WTC11 (cell line): ENCODE measurements around the gene SLC49A3. TPM values are rescaled to one million over a fixed set of nuclear protein-coding genes. Genes with fewer than 3 reads are reported as not detected.

Source experiments
- NR2C2 ChIP-seq: sonication (generic); formaldehyde crosslinking; IDR thresholded peaks from 2 replicates; pipeline ENCODE4 v1.8.0; 2022; ENCODE audit warnings: mild to moderate bottlenecking, missing genetic modification reagents
- total RNA-seq: library from RNA; stranded (reverse); gene quantifications from 3 replicates; pipeline ENCODE4 v1.2.3, GENCODE V29; 2021
- TF ChIP-seq, protein P1 (sequence below): fragments of 250-450 bp; sonication (Bioruptor Pico); IDR thresholded peaks from 2 replicates; pipeline ENCODE4 v2.1.2; 2022; ENCODE audit warnings: mild to moderate bottlenecking, moderate library complexity
- TF ChIP-seq, protein P2 (sequence below): sonication (generic); formaldehyde crosslinking; IDR thresholded peaks from 2 replicates; pipeline ENCODE4 v1.8.1; 2023; ENCODE audit warnings: mild to moderate bottlenecking, missing genetic modification reagents
- TF ChIP-seq, protein P3 (sequence below): sonication (generic); formaldehyde crosslinking; IDR thresholded peaks from 2 replicates; pipeline ENCODE4 v1.8.0; 2023; ENCODE audit warnings: missing genetic modification reagents, mild to moderate bottlenecking, borderline replicate concordance
- TF ChIP-seq, protein P4 (sequence below): sonication (generic); formaldehyde crosslinking; IDR thresholded peaks from 2 replicates; pipeline ENCODE4 v1.8.0; 2023; ENCODE audit warnings: mild to moderate bottlenecking, missing genetic modification reagents
- TF ChIP-seq, protein P5 (sequence below): sonication (generic); formaldehyde crosslinking; IDR thresholded peaks from 2 replicates; pipeline ENCODE4 v1.8.0; 2022; ENCODE audit warnings: missing genetic modification reagents
- TF ChIP-seq, protein P6 (sequence below): sonication (generic); formaldehyde crosslinking; IDR thresholded peaks from 2 replicates; pipeline ENCODE4 v1.8.0; 2022; ENCODE audit warnings: mild to moderate bottlenecking, missing genetic modification reagents
- TF ChIP-seq, protein P7 (sequence below): fragments of 250-450 bp; sonication (Bioruptor Pico); IDR thresholded peaks from 2 replicates; pipeline ENCODE4 v1.8.0; 2021; ENCODE audit warnings: mild to moderate bottlenecking
- TF ChIP-seq, protein P8 (sequence below): fragments of 250-450 bp; sonication (Bioruptor Pico); IDR thresholded peaks from 2 replicates; pipeline ENCODE4 v1.9.0; 2021; ENCODE audit warnings: moderate library complexity, mild to moderate bottlenecking, inconsistent platforms, borderline replicate concordance

SLC49A3 gene
- total RNA-seq, 1 experiment from 2014 or later = 5.8 TPM

DNA sequence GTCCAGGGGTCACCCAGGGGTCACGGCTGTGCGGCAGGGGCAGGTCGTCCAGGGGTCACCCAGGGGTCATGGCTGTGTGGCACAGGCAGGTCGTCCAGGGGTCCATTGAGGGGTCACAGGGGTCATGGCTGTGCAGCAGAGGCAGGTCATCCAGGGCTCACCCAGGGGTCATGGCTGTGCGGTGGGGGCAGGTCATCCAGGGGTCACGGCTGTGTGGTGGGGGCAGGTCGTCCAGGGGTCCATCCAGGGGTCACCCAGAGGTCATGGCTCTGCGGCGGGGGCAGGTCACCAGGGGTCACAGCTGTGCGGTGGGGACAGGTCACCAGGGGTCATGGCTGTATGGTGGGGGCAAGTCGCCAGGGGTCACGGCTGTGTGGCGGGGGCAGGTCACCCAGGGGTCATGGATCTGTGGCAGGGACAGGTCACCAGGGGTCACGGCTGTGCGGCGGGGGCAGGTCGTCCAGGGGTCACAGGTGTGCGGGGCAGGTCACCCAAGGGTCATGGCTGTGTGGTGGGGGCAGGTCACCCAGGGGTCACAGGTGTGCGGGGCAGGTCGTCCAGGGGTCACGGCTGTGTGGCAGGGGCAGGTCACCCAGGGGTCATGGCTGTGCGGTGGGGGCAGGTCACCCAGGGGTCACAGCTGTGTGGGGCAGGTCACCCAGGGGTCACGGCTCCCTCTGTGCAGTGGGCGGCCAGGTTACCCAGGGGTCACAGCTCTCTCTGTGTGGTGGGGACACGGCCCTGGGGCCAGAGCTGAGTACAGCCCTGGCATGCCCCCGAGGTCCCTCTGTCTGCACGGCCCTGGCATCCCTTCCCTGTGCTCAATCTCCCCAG is 30.9 kb downstream of the SLC49A3 start (continued):
- TF ChIP-seq, protein P1, sequence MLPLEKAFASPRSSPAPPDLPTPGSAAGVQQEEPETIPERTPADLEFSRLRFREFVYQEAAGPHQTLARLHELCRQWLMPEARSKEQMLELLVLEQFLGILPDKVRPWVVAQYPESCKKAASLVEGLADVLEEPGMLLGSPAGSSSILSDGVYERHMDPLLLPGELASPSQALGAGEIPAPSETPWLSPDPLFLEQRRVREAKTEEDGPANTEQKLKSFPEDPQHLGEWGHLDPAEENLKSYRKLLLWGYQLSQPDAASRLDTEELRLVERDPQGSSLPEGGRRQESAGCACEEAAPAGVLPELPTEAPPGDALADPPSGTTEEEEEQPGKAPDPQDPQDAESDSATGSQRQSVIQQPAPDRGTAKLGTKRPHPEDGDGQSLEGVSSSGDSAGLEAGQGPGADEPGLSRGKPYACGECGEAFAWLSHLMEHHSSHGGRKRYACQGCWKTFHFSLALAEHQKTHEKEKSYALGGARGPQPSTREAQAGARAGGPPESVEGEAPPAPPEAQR (CRISPR knock-in tag) = no peak
- TF ChIP-seq NR2C2 = no peak
- TF ChIP-seq, protein P2, sequence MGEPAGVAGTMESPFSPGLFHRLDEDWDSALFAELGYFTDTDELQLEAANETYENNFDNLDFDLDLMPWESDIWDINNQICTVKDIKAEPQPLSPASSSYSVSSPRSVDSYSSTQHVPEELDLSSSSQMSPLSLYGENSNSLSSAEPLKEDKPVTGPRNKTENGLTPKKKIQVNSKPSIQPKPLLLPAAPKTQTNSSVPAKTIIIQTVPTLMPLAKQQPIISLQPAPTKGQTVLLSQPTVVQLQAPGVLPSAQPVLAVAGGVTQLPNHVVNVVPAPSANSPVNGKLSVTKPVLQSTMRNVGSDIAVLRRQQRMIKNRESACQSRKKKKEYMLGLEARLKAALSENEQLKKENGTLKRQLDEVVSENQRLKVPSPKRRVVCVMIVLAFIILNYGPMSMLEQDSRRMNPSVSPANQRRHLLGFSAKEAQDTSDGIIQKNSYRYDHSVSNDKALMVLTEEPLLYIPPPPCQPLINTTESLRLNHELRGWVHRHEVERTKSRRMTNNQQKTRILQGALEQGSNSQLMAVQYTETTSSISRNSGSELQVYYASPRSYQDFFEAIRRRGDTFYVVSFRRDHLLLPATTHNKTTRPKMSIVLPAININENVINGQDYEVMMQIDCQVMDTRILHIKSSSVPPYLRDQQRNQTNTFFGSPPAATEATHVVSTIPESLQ = no peak
- TF ChIP-seq, protein P3, sequence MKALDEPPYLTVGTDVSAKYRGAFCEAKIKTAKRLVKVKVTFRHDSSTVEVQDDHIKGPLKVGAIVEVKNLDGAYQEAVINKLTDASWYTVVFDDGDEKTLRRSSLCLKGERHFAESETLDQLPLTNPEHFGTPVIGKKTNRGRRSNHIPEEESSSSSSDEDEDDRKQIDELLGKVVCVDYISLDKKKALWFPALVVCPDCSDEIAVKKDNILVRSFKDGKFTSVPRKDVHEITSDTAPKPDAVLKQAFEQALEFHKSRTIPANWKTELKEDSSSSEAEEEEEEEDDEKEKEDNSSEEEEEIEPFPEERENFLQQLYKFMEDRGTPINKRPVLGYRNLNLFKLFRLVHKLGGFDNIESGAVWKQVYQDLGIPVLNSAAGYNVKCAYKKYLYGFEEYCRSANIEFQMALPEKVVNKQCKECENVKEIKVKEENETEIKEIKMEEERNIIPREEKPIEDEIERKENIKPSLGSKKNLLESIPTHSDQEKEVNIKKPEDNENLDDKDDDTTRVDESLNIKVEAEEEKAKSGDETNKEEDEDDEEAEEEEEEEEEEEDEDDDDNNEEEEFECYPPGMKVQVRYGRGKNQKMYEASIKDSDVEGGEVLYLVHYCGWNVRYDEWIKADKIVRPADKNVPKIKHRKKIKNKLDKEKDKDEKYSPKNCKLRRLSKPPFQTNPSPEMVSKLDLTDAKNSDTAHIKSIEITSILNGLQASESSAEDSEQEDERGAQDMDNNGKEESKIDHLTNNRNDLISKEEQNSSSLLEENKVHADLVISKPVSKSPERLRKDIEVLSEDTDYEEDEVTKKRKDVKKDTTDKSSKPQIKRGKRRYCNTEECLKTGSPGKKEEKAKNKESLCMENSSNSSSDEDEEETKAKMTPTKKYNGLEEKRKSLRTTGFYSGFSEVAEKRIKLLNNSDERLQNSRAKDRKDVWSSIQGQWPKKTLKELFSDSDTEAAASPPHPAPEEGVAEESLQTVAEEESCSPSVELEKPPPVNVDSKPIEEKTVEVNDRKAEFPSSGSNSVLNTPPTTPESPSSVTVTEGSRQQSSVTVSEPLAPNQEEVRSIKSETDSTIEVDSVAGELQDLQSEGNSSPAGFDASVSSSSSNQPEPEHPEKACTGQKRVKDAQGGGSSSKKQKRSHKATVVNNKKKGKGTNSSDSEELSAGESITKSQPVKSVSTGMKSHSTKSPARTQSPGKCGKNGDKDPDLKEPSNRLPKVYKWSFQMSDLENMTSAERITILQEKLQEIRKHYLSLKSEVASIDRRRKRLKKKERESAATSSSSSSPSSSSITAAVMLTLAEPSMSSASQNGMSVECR = no peak
- TF ChIP-seq, protein P4, sequence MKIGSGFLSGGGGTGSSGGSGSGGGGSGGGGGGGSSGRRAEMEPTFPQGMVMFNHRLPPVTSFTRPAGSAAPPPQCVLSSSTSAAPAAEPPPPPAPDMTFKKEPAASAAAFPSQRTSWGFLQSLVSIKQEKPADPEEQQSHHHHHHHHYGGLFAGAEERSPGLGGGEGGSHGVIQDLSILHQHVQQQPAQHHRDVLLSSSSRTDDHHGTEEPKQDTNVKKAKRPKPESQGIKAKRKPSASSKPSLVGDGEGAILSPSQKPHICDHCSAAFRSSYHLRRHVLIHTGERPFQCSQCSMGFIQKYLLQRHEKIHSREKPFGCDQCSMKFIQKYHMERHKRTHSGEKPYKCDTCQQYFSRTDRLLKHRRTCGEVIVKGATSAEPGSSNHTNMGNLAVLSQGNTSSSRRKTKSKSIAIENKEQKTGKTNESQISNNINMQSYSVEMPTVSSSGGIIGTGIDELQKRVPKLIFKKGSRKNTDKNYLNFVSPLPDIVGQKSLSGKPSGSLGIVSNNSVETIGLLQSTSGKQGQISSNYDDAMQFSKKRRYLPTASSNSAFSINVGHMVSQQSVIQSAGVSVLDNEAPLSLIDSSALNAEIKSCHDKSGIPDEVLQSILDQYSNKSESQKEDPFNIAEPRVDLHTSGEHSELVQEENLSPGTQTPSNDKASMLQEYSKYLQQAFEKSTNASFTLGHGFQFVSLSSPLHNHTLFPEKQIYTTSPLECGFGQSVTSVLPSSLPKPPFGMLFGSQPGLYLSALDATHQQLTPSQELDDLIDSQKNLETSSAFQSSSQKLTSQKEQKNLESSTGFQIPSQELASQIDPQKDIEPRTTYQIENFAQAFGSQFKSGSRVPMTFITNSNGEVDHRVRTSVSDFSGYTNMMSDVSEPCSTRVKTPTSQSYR (CRISPR knock-in tag) = no peak
- TF ChIP-seq, protein P5, sequence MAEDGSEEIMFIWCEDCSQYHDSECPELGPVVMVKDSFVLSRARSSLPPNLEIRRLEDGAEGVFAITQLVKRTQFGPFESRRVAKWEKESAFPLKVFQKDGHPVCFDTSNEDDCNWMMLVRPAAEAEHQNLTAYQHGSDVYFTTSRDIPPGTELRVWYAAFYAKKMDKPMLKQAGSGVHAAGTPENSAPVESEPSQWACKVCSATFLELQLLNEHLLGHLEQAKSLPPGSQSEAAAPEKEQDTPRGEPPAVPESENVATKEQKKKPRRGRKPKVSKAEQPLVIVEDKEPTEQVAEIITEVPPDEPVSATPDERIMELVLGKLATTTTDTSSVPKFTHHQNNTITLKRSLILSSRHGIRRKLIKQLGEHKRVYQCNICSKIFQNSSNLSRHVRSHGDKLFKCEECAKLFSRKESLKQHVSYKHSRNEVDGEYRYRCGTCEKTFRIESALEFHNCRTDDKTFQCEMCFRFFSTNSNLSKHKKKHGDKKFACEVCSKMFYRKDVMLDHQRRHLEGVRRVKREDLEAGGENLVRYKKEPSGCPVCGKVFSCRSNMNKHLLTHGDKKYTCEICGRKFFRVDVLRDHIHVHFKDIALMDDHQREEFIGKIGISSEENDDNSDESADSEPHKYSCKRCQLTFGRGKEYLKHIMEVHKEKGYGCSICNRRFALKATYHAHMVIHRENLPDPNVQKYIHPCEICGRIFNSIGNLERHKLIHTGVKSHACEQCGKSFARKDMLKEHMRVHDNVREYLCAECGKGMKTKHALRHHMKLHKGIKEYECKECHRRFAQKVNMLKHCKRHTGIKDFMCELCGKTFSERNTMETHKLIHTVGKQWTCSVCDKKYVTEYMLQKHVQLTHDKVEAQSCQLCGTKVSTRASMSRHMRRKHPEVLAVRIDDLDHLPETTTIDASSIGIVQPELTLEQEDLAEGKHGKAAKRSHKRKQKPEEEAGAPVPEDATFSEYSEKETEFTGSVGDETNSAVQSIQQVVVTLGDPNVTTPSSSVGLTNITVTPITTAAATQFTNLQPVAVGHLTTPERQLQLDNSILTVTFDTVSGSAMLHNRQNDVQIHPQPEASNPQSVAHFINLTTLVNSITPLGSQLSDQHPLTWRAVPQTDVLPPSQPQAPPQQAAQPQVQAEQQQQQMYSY (CRISPR knock-in tag) = no peak
- TF ChIP-seq, protein P6, sequence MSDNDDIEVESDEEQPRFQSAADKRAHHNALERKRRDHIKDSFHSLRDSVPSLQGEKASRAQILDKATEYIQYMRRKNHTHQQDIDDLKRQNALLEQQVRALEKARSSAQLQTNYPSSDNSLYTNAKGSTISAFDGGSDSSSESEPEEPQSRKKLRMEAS (CRISPR knock-in tag) = no peak
- TF ChIP-seq, protein P7, sequence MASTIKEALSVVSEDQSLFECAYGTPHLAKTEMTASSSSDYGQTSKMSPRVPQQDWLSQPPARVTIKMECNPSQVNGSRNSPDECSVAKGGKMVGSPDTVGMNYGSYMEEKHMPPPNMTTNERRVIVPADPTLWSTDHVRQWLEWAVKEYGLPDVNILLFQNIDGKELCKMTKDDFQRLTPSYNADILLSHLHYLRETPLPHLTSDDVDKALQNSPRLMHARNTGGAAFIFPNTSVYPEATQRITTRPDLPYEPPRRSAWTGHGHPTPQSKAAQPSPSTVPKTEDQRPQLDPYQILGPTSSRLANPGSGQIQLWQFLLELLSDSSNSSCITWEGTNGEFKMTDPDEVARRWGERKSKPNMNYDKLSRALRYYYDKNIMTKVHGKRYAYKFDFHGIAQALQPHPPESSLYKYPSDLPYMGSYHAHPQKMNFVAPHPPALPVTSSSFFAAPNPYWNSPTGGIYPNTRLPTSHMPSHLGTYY = no peak
- TF ChIP-seq, protein P8, sequence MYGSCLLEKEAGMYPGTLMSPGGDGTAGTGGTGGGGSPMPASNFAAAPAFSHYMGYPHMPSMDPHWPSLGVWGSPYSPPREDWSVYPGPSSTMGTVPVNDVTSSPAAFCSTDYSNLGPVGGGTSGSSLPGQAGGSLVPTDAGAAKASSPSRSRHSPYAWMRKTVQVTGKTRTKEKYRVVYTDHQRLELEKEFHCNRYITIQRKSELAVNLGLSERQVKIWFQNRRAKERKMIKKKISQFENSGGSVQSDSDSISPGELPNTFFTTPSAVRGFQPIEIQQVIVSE = no peak
